GM08714 (cell line): ENCODE data around the gene IL1RN.

ENCODE experiments used
- H3K4me3 ChIP-seq: fragments of 200-500 bp; sonication (Bioruptor generic); 2 replicates; pipeline ENCODE4 v1.5.1; 2014; ENCODE audit warnings: mild to moderate bottlenecking, low read length, inconsistent platforms
- ZNF274 ChIP-seq: IDR thresholded peaks from 2 replicates; pipeline ENCODE4 v1.6.1; 2012; ENCODE audit warnings: mild to moderate bottlenecking, low read depth, low read length

IL1RN gene

DNA sequence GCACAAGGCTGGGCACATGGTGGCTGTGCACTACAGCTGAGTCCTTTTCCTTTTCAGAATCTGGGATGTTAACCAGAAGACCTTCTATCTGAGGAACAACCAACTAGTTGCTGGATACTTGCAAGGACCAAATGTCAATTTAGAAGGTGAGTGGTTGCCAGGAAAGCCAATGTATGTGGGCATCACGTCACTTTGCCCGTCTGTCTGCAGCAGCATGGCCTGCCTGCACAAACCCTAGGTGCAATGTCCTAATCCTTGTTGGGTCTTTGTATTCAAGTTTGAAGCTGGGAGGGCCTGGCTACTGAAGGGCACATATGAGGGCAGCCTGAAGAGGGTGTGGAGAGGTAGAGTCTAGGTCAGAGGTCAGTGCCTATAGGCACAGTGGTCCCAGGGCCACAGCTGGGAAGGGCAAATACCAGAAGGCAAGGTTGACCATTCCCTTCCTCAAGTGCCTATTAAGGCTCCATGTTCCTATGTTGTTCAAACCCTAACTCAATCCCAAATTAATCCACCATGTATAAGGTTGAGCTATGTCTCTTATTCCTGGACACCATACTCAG lies 2.2 kb downstream of the IL1RN start:
- no peak for TF ChIP-seq ZNF274
- H3K4me3 ChIP-seq: no peak overlapping the region

DNA sequence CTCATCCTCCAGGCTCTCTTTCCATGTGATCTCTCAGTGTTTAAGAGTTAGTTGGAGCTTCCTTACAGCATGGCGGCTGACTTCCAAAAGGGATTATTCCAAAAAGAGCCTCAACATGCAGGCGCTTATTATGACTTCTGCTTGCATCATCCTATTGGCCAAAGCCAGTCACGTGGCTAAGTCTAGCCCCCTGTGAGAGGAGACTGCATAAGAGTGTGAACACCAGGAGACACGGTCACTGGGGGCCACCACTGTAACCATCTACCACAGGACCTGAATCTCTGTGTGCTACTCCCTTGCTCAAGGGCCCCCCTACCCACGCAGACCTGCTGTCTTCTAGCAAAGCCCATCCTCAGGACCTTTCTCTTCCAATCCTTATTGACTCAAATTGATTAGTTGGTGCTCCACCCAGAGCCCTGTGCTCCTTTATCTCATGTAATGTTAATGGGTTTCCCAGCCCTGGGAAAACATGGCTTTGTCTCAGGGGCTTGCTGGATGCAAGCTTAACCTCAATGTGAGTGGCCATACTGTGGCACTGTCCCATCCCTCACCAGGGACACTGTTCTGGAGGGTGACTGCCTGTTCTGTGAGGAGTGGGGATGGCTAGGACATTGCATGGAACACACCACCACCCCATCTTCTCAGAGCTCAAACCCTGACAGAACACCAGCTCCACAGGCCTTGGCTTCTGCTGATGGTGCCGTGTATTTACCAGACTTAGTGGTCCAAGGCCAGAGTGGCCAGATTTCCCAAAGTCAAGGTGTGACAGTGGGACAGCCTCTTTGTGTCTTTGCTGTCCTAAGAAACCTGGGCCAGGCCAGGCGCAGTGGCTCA lies 4.2 kb downstream of the IL1RN start:
- no peak overlapping the region for H3K4me3 ChIP-seq
- no peak for TF ChIP-seq ZNF274

DNA sequence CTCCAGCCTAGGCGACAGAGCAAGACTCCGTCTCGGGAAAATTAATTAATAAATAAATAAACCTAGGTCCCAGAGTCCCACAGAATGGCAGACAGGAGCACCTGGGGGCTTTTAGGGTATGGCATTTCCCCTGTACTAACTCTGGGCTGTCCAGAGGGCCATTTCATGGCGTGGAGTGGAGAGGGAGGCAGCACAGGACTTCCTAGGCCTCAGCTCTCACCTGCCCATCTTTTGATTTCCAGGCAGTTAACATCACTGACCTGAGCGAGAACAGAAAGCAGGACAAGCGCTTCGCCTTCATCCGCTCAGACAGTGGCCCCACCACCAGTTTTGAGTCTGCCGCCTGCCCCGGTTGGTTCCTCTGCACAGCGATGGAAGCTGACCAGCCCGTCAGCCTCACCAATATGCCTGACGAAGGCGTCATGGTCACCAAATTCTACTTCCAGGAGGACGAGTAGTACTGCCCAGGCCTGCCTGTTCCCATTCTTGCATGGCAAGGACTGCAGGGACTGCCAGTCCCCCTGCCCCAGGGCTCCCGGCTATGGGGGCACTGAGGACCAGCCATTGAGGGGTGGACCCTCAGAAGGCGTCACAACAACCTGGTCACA lies 5.1 kb downstream of the IL1RN start:
- no peak for TF ChIP-seq ZNF274

DNA sequence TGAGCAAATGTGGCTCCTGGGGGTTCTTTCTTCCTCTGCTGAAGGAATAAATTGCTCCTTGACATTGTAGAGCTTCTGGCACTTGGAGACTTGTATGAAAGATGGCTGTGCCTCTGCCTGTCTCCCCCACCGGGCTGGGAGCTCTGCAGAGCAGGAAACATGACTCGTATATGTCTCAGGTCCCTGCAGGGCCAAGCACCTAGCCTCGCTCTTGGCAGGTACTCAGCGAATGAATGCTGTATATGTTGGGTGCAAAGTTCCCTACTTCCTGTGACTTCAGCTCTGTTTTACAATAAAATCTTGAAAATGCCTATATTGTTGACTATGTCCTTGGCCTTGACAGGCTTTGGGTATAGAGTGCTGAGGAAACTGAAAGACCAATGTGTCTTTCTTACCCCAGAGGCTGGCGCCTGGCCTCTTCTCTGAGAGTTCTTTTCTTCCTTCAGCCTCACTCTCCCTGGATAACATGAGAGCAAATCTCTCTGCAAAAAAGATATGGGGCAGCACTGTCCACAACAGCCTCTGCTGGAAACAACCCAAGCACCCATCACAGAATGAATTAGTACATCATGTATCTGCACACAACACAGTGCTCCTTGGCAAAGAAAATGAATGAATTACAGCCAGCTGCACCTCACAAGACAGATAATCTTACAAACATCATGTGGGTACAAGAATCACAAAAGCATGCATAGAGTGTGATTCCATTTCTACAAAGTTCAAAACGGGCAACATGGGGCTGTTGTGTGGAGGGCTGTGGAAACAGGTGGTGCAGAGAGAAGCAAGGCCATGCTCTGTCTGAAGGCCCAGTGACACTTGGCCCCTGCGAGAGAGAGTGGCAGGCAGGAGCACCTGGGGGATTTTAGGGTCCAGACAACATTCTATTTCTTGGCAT lies 6.6 kb downstream of the IL1RN start:
- H3K4me3 ChIP-seq: no peak overlapping the region
- TF ChIP-seq ZNF274: no peak

More for the DNA sequence above, 5.1 kb downstream of the IL1RN start:
- H3K4me3 ChIP-seq: no peak overlapping the region

DNA sequence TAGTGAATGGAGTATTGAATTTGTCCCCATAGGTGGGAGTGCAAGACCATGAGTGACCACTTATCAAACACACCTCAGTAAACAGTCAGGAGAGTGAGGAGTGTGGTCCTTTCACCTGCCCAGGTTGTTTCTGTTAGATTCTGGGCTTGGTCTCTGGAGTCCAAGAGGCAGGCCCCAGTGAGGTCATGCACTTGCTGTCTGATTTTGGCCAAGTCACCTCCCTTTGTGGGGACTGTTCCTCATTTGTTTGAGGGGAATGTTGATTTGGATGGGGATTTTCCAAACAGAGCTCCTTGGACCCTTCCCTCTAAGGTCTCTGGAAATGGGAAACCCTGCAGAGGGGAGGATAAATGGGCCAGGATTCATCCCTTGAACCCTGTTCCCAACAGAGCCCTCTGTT lies 7.3 kb downstream of the IL1RN start:
- TF ChIP-seq ZNF274: no peak
- no peak overlapping the region for H3K4me3 ChIP-seq

DNA sequence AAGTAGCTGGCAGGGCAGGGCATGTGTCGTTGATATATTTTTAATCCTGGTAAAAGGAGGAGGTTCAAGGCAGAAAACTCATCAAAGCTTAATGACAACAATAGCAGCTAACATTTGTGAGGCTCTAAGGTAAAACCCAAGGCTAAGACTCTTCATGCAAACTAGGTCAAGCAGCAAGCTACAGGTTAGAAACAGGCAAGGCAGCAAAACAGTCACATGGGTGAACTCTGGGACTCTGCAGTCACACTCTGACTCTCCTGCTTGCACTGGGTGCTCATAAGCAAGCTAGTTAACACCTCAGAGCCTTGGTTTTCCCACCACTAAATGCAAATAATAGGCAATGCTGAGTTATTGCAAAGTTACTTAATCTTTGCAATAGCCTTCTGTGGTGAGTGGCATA lies 7.9 kb downstream of the IL1RN start:
- no peak for TF ChIP-seq ZNF274
- no peak overlapping the region for H3K4me3 ChIP-seq

DNA sequence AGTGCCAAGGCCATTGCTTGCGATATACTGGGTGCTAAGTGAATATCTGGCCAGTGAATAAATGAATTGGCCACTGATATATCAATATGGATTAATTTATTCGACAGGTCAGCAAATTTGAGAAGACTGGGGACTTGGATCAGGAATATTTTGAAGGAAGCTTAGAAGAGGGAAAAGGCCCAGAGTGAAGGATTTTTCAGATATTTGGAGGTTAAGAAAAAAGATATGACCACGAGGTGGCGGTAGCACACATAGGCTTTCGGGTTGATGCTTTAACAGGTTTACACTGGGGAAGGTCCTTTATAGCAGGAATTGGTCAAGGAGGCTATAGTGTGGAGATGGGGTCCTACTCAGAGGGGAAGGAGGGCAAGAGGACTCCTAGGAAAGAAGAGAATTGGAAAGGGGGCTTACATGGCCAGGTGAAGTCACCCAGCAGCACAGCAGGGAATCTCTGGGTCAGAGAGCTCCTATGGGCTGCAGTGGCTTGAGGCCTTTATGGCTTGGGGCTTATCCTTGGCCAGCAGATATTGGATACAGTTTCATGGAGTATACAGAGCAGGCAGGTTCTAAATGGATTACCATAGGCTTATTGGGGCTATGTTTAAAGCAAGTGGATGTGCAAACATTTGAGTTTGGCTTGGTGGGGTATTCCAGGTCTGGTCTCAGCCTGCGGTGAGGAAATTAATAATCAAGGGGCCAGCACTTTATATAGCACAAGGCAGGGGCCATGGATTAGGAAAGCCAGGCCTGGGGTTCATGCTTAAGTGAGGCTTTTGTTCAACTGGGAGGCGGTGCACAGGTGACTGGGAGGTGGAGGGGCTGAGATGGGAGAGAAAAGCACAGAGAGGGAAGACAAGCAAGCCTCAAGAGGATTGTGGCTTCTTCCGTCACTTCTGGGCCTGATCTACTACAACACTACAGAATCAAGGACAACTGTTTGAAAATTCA lies 9.7 kb downstream of the IL1RN start:
- no peak for TF ChIP-seq ZNF274
- no peak overlapping the region for H3K4me3 ChIP-seq

DNA sequence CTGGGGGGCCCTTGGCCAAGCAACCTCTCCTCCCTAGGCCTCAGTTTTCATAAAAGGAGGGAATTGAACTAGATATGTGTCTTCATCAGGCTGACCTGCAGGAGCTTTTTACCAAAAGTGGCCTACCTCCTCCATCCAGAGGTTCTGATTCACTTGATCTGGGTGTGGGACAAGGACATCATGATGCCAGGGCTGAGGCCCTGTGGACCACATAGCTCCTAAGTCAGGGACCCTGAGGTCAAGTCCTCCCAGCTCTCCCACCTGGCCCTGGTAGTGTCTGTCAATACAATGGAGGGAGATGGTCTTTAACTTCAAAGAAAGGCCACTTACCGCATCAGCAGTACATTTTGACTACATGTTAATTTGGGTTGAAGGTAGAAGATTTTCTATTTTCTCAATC lies 10.4 kb downstream of the IL1RN start:
- TF ChIP-seq ZNF274: no peak
- no peak overlapping the region for H3K4me3 ChIP-seq

DNA sequence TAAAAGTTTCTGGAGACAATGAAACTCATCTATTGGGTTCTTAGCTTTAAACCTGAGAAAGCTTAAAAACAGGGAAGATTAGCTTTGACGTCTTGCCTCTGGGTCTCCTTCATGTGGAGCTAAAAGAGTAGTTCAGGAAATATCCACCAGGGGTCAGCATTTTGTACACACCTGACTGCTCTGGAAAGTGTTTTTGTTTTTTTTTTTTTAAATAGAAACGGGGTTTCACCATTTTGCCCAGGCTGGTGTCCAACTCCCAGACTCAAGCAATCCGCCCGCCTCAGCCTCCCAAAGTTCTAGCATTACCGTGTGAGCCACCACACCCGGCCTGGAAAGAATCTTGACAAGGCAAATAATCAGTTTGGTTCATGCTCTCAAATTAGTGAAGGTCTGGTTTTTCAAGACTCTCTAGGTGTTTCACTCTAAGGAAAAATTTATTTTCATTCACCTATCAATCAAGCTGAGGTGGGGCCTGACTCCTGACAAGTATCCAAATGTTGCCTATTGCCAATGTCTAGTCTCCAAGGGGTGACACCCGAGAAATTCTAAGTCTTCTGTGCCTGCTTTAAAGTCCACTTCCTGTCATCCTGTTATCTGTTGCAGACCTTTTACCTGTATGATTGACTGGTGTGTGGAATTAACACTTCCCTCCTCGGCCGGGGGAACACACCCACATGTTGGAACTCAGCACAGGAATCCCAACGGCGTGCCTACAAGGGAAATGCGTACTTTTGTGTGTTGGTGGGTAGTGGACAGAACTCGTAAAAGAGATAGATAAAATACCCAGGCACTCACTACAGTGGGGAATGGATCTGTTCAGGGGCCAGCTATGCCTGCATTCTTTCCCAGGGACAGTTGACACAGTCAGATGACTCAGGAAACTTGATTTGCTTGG lies 11.3 kb downstream of the IL1RN start:
- TF ChIP-seq ZNF274: no peak
- H3K4me3 ChIP-seq: no peak overlapping the region

DNA sequence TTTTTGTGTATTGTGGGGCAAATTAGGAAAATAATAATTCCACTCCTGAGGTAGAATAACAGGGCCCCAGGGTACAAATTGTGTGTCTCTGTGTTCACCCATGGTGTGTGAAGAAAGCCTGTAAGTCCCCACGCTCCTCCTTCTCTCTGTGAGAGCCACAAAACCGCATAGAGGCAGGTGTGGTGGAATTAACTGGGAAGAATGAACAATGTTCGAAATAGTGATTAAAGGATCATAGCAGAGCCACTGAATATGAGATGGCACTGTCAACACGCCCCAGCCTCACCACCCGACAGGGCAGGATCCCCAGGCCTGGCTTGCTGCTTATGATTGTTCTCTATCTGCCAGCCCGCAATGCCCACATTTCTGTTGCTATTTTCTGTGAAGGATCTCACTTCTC lies 14.1 kb downstream of the IL1RN start:
- no peak for TF ChIP-seq ZNF274

DNA sequence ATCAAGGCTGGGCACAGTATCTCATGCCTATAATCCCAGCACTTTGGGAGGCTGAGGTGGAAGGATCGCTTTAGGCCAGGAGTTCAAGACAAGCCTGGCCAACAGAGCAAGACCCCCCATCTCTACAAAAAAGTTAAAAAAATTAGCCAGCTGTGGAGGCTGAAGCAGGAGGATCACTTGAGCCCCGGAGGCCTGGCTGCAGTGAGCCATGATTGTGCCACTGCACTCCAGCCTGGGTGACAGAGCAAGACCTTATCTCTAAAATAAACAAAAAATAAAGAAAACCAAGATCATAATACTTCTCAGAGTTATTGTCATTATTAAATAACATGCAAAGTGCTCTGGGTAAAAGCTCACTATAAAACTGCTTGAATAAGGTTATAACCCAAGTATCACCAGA lies 14.9 kb downstream of the IL1RN start:
- no peak for TF ChIP-seq ZNF274
- no peak overlapping the region for H3K4me3 ChIP-seq

More for the DNA sequence above, 14.1 kb downstream of the IL1RN start:
- no peak overlapping the region for H3K4me3 ChIP-seq

DNA sequence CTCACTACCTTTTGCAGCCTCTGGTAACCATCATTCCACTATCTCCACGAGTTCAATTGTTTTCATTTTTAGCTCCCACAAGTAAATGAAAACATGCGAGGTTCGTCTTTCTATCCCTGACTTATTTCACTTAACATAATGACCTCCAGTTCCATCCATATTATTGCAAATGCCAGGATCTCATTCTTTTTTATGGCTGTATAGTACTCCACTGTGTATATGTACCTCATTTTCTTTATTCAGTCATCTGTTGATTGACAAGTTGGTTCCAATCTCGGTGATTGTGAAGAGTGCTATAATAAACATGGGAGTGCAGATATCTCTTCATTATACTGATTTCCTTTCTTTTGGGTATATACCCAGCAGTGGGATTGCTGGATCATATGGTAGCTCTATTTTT lies 16.9 kb downstream of the IL1RN start:
- no peak for TF ChIP-seq ZNF274
- no peak overlapping the region for H3K4me3 ChIP-seq
